Mesothelial cell of epicardium (in vitro differentiated cells): ENCODE measurements around the gene LIN28B. TPM values are rescaled to one million over a fixed set of nuclear protein-coding genes. Genes with fewer than 3 reads are reported as not detected.
"Not testable (repeated sequence)": the region's sequence is repeated elsewhere in the genome, so short reads cannot be mapped to it uniquely, and the experiment has no call there.

Experiments
- DNase-seq, 2 experiments: peaks; one replicate each; pipeline ENCODE4 v3.0.0; 2021; ENCODE audit warnings: low spot score in 2 of 2; ENCODE audit not compliant: unreplicated experiment in 2 of 2
- H3K27ac Mint-ChIP-seq: 2 replicates; pipeline ENCODE4 v1.8.0; 2021; ENCODE audit warnings: mixed read lengths
- H3K27me3 Mint-ChIP-seq: 2 replicates; pipeline ENCODE4 v1.8.0; 2021; ENCODE audit warnings: low read depth, mixed read lengths
- H3K36me3 Mint-ChIP-seq: 2 replicates; pipeline ENCODE4 v1.8.0; 2021; ENCODE audit warnings: mixed read lengths
- H3K4me1 Mint-ChIP-seq: 2 replicates; pipeline ENCODE4 v1.8.0; 2021; ENCODE audit warnings: mixed read lengths
- H3K4me3 Mint-ChIP-seq: 2 replicates; pipeline ENCODE4 v1.8.0; 2021; ENCODE audit warnings: mild to moderate bottlenecking, moderate library complexity, mixed read lengths
- H3K9me3 Mint-ChIP-seq: 2 replicates; pipeline ENCODE4 v1.8.0; 2021; ENCODE audit warnings: mixed read lengths
- total RNA-seq: library from RNA; stranded (reverse); gene quantifications from 3 replicates; pipeline ENCODE4 v1.2.1, GENCODE V29; 2021
- TF ChIP-seq, protein P1 (sequence below): fragments of 200-600 bp; sonication (generic); IDR thresholded peaks from one replicate; pipeline ENCODE4 v1.5.0; 2021; ENCODE audit warnings: antibody characterized with exemption; ENCODE audit not compliant: unreplicated experiment

Gene LIN28B
- total RNA-seq, 1 donor from 2014 or later: 19.3 TPM

DNA sequence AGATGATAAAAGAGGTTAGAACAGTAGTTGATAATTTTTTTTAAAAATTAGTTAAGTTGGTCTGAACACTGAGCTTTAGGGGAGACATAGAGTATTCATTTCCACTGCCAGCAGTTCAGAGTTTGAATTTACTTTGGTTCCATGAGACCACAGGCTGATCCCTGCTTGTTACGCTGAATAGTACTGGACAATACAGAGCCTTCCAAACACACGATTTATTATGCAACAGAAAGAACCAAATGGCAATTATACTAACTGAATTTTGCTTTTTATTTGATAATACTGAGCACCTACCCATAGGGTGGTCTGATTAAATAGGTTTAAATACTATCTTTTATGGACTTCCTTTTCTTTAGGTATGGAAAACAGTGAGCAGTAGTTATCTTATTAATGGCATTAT, 111.5 kb downstream of the LIN28B start:
- H3K9me3 Mint-ChIP-seq: peaks cover 11% of the 10 kb centered on the region
- DNase-seq: no peak
- peaks cover 5% of the 10 kb centered on the region for H3K36me3 Mint-ChIP-seq
- peak overlapping the region; percentile 82 for H3K27ac Mint-ChIP-seq
- peaks cover 59% of the 10 kb centered on the region for H3K4me1 Mint-ChIP-seq
- H3K4me3 Mint-ChIP-seq: no peak overlapping the region
- H3K27me3 Mint-ChIP-seq: no peaks in the 10 kb centered on the region
- TF ChIP-seq, protein P1, sequence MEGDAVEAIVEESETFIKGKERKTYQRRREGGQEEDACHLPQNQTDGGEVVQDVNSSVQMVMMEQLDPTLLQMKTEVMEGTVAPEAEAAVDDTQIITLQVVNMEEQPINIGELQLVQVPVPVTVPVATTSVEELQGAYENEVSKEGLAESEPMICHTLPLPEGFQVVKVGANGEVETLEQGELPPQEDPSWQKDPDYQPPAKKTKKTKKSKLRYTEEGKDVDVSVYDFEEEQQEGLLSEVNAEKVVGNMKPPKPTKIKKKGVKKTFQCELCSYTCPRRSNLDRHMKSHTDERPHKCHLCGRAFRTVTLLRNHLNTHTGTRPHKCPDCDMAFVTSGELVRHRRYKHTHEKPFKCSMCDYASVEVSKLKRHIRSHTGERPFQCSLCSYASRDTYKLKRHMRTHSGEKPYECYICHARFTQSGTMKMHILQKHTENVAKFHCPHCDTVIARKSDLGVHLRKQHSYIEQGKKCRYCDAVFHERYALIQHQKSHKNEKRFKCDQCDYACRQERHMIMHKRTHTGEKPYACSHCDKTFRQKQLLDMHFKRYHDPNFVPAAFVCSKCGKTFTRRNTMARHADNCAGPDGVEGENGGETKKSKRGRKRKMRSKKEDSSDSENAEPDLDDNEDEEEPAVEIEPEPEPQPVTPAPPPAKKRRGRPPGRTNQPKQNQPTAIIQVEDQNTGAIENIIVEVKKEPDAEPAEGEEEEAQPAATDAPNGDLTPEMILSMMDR: no peak

DNA sequence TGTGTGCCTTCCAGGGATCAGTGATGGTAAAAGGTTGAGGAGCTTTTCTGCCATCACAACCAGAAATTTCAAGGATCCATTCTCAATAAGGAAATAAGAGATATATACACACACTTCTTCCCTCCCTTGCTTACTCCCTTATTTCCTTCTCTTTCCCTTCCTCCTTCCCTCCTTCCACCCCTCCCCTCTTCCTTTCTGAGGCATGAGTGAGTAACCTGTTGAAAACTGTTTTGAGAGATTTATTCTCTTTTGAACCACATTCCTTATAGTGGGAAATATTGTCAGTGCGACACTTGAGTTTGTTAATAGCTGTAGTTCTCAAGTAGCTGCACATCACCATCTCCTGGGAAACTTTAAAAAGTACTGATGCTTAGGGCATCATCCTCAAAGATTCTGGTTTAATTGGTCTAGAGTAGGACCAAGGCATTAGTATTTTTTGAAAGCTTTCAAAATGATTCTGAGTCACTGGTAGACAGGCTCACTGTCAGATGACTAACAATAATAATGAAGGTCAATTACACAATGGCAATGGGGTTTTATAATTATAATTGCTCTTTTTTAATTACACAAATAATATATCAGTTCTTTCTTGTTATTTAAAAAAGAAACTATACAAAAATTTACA, 113.0 kb downstream of the LIN28B start:
- no peak for DNase-seq
- Mint-ChIP-seq H3K4me1 (peaks cover 56% of the 10 kb centered on the region), H3K9me3 (peaks cover 5% of the 10 kb centered on the region), H3K27me3 (no peaks in the 10 kb centered on the region), H3K36me3 (peaks cover 2% of the 10 kb centered on the region), H3K4me3 (no peak overlapping the region), H3K27ac (peak overlapping the region; percentile 73)
- TF ChIP-seq, protein P1: no peak

DNA sequence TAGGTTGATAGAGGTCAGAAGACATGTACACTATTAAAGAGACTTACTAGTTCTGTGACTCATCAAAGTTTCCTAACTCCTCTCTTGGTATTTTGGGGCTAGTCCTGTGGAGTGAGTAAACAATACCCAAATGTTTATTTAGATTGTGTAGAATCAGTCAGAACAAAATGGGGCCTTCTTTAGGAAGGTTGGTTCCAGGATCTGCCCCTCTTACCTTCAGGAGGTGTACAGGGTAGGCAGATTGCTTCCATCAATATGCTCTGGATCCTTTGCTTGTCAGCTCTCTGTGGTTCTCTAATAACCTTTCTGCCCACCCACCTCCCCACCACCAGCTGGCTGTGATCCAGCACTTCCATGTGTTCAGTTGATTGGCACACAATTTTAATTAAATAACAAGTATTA, 115.9 kb downstream of the LIN28B start:
- peak overlapping the region; percentile 25 for H3K27ac Mint-ChIP-seq
- H3K27me3 Mint-ChIP-seq: no peaks in the 10 kb centered on the region
- DNase-seq: no peak
- no peaks in the 10 kb centered on the region for H3K9me3 Mint-ChIP-seq
- no peaks in the 10 kb centered on the region for H3K36me3 Mint-ChIP-seq
- TF ChIP-seq, protein P1: no peak
- H3K4me3 Mint-ChIP-seq: no peak overlapping the region
- peaks cover 46% of the 10 kb centered on the region for H3K4me1 Mint-ChIP-seq

DNA sequence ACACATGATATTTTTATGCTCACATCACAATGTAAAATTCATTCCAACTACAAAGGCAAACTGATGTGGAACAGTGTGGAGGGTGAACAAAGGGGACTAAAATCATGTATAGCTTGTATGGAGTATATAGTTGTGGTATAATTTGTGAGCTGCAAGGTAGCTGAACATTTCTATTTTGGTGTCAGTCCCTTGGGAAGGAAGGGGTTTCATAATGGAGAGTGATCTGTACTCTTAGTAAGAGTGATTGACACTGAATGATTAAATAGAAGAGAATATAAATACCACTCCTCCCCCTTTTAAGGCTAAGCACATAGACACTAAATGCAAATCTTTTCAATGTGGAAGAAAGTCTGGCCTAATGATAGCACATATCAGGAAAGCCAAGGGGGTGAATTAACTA, 118.3 kb downstream of the LIN28B start:
- TF ChIP-seq, protein P1: no peak
- peak overlapping the region; percentile 28 for H3K27ac Mint-ChIP-seq
- H3K4me1 Mint-ChIP-seq: peaks cover 29% of the 10 kb centered on the region

DNA sequence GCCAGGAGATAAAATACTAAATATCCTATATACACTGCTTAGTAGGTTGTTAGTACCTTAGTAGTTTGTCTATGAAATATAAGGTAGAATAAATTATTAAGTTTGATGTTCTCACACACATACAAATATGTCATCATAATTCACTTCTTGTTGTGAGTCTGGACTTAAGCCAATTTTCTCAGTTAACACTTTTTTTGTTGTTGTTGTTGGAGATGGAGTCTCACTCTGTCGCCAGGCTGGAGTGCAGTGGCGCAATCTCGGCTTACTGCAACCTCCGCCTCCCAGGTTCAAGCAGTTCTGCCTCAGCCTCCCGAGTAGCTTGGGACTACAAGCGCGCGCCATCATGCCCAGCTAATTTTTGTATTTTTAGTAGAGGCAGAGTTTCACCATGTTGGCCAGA, 119.5 kb downstream of the LIN28B start:
- not testable (repeated sequence) for H3K27me3 Mint-ChIP-seq, H3K36me3 Mint-ChIP-seq, DNase-seq, H3K27ac Mint-ChIP-seq, H3K4me3 Mint-ChIP-seq, H3K9me3 Mint-ChIP-seq
- peaks cover 25% of the 10 kb centered on the region for H3K4me1 Mint-ChIP-seq

More for the DNA sequence above, 118.3 kb downstream of the LIN28B start:
- no peaks in the 10 kb centered on the region for H3K9me3 Mint-ChIP-seq
- H3K27me3 Mint-ChIP-seq: no peaks in the 10 kb centered on the region
- no peak overlapping the region for H3K4me3 Mint-ChIP-seq
- DNase-seq: no peak
- H3K36me3 Mint-ChIP-seq: no peaks in the 10 kb centered on the region

DNA sequence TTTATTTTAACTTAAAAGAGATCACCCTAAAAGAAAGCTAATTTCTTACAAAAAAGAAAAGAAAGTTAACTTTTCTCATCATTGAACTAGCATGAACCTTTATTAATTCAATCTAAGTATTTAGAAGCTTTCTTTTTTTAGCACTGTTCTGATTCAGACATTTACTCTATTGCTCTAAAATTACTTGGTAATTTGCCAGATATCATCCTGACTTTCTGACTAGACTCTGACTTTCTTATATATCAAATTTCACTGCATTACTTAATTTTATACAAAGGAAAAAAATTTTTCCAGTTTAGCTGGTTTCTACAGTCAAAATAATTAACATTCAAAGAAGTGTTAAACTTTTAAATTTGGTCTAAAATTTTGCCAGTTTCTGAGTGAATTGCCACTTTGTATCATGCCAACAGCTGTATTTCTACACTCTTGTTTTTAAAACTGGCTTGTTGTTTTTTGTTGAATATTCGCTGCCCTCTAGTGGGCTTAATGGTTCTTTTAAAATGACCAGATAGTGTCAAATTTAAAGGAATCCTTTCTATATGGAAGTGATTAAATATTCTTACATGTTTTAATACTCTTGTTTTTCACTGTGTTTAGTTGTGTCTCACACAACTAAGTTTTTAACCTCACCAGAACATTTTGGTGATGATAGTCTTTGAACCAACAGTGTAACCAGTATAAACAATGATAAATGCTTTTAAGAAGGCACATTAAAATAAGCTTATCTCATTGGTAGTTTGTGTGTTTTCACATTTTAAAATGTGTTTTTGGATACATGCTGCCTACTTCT, 120.9 kb downstream of the LIN28B start:
- Mint-ChIP-seq H3K27ac (no peak overlapping the region), H3K36me3 (no peaks in the 10 kb centered on the region), H3K4me1 (peaks cover 22% of the 10 kb centered on the region), H3K27me3 (no peaks in the 10 kb centered on the region), H3K4me3 (no peak overlapping the region), H3K9me3 (no peaks in the 10 kb centered on the region)
- TF ChIP-seq, protein P1: peak; percentile 70
- DNase-seq: no peak
